ENCODE results near the gene PMPCB. TPM values are rescaled to one million over a fixed set of nuclear protein-coding genes. Genes with fewer than 3 reads are reported as not detected.

The PMPCB gene
- polyA plus RNA-seq, 1 donor from 2014 or later, result 130 TPM

- Histone ChIP-seq H3K9me2 (ENCODE audit: insufficient read depth, low read length) (no peaks in the 10 kb centered on the region), H3K9ac (ENCODE audit: low read length) (no peak overlapping the region), H3K36me3 (ENCODE audit: insufficient read depth, low read length) (peaks cover 19% of the 10 kb centered on the region), H3K79me2 (replicated peaks; ENCODE audit: insufficient read depth, low read length) (no peaks in the 10 kb centered on the region), H3K27me3 (ENCODE audit: insufficient read depth, low read depth, low read length) (no peaks in the 10 kb centered on the region), H3F3A (ENCODE audit: insufficient read depth, low read length, poor library complexity, severe bottlenecking) (no peaks in the 10 kb centered on the region), H3K4me3 (ENCODE audit: low read length) (no peak overlapping the region), H3K9me3 (ENCODE audit: low read length) (no peaks in the 10 kb centered on the region), H3K27ac (ENCODE audit: low read length) (no peak overlapping the region), H4K20me1 (ENCODE audit: insufficient read depth) (no peaks in the 10 kb centered on the region), H3K4me2 (ENCODE audit: low read length) (no peak overlapping the region), H2AFZ (ENCODE audit: low read depth, low read length) (no peak overlapping the region)
- TF ChIP-seq SMC3 (conservative IDR thresholded peaks at IDR 0.05; ENCODE audit: poor library complexity) (no peak), REST (IDR thresholded peaks at IDR 0.05; ENCODE audit: borderline replicate concordance) (no peak), RAD21 (conservative IDR thresholded peaks at IDR 0.05) (no peak), MXI1 (conservative IDR thresholded peaks at IDR 0.05; ENCODE audit: poor library complexity, severe bottlenecking) (no peak), EZH2 (IDR thresholded peaks at IDR 0.05; ENCODE audit: borderline replicate concordance, insufficient read depth, low read length, poor library complexity, severe bottlenecking) (no peak)
Measured at GRCh38 chr7:103317009-103317408, 19.8 kb downstream of the PMPCB start.

- Histone ChIP-seq H3K4me3 (ENCODE audit: low read length) (no peak overlapping the region), H3K9me3 (ENCODE audit: low read length) (no peaks in the 10 kb centered on the region), H3K9ac (ENCODE audit: low read length) (no peak overlapping the region), H3K27me3 (ENCODE audit: insufficient read depth, low read depth, low read length) (no peaks in the 10 kb centered on the region), H3K27ac (ENCODE audit: low read length) (no peak overlapping the region), H3F3A (ENCODE audit: insufficient read depth, low read length, poor library complexity, severe bottlenecking) (no peaks in the 10 kb centered on the region), H4K20me1 (ENCODE audit: insufficient read depth) (no peaks in the 10 kb centered on the region), H2AFZ (ENCODE audit: low read depth, low read length) (no peak overlapping the region), H3K79me2 (replicated peaks; ENCODE audit: insufficient read depth, low read length) (no peaks in the 10 kb centered on the region), H3K9me2 (ENCODE audit: insufficient read depth, low read length) (no peaks in the 10 kb centered on the region), H3K36me3 (ENCODE audit: insufficient read depth, low read length) (no peaks in the 10 kb centered on the region), H3K4me2 (ENCODE audit: low read length) (no peak overlapping the region)
- TF ChIP-seq REST (IDR thresholded peaks at IDR 0.05; ENCODE audit: borderline replicate concordance), result no peak
- TF ChIP-seq POLR2AphosphoS5 (IDR thresholded peaks at IDR 0.05), result no peak
- TF ChIP-seq TAF1 (IDR thresholded peaks at IDR 0.05; ENCODE audit: low read depth), result no peak
- TF ChIP-seq RAD21 (conservative IDR thresholded peaks at IDR 0.05), result no peak
- no peak for TF ChIP-seq CTCF (IDR thresholded peaks at IDR 0.05; ENCODE audit: poor library complexity, severe bottlenecking)
- no peak for TF ChIP-seq SMC3 (conservative IDR thresholded peaks at IDR 0.05; ENCODE audit: poor library complexity)
- TF ChIP-seq EP300 (conservative IDR thresholded peaks at IDR 0.05; ENCODE audit: poor library complexity, severe bottlenecking), result no peak
- TF ChIP-seq EZH2 (IDR thresholded peaks at IDR 0.05; ENCODE audit: borderline replicate concordance, insufficient read depth, low read length, poor library complexity, severe bottlenecking), result no peak
- TF ChIP-seq MXI1 (conservative IDR thresholded peaks at IDR 0.05; ENCODE audit: poor library complexity, severe bottlenecking), result no peak
Measured at GRCh38 chr7:103325744-103326143, 28.5 kb downstream of the PMPCB start.
